Body of pancreas (tissue), 4 donors: ENCODE results near the gene SERINC3. TPM values are rescaled to one million over a fixed set of nuclear protein-coding genes. Genes with fewer than 3 reads are reported as not detected.

Source experiments
- ATAC-seq: fragments of 150-250 bp; one replicate; pipeline ENCODE4 v1.9.1; 2016
- DNase-seq, 4 donors: peaks; one replicate each; pipeline ENCODE4 v3.0.0-alpha.2; 2019
- H3K27ac ChIP-seq, 4 donors: fragments of 200-600 bp; sonication (generic); 1 replicate in 3 of 4; 2 replicates in 1 of 4; pipeline versions ENCODE4 v1.5.1 to v1.6.1; 2016 to 2019; ENCODE audit warnings: mild to moderate bottlenecking in 1 of 4, mixed read lengths in 1 of 4, moderate library complexity in 1 of 4
- H3K27me3 ChIP-seq, 2 donors: fragments of 200-600 bp; sonication (generic); one replicate each; pipeline ENCODE4 v1.6.0; 2016; ENCODE audit warnings: mild to moderate bottlenecking in 1 of 2
- H3K36me3 ChIP-seq, 2 donors: fragments of 200-600 bp; sonication (generic); replicated peaks in 1 of 2; 2 replicates each; pipeline ENCODE4 v1.5.1; 2016; ENCODE audit warnings: low read depth in 2 of 2; ENCODE audit not compliant: insufficient read depth in 1 of 2
- H3K4me1 ChIP-seq: fragments of 200-600 bp; sonication (generic); one replicate; pipeline ENCODE4 v1.6.0; 2016
- H3K4me3 ChIP-seq, 2 donors: fragments of 200-600 bp; sonication (generic); 1 replicate in 1 of 2; 2 replicates in 1 of 2; pipeline ENCODE4 v1.5.1; 2016 to 2019
- H3K9me3 ChIP-seq, 3 donors: fragments of 200-600 bp; sonication (generic); 1 replicate in 2 of 3; 2 replicates in 1 of 3; pipeline ENCODE4 v1.5.1; 2016
- POLR2A ChIP-seq, 3 donors: fragments of 450-650 bp; IDR thresholded peaks; one replicate each; pipeline ENCODE4 v1.6.1; 2016; ENCODE audit warnings: antibody characterized with exemption in 3 of 3, mild to moderate bottlenecking in 2 of 3
- WGBS, 2 donors: methylation state at CpG; one replicate each; pipeline ENCODE4 v1.1.5; 2017; 5-methylcytosine and 5-hydroxymethylcytosine counted together
- intact Hi-C: fragments of 100-400 bp; cut with DNase I; formaldehyde crosslinking; loops from one replicate; pipeline ENCODE4 v1.15.1; 2023
- total RNA-seq, 2 donors: library from RNA; depleted of rRNA; stranded (reverse); fragments of >200 nt; gene quantifications; one replicate each; pipeline ENCODE4 v1.1.0, GENCODE V29; 2016
- TF ChIP-seq, protein P1 (sequence below), 7 experiments: fragments of 450-650 bp in 4 of 7; fragments of 200-600 bp in 3 of 7; sonication (generic) in 3 of 7; IDR thresholded peaks; one replicate each; pipeline ENCODE4 v1.5.1; 2016 to 2019; ENCODE audit warnings: antibody characterized with exemption in 7 of 7

SERINC3 gene
- total RNA-seq, 2 donors from 2014 or later: 28.3 to 36.3 TPM

DNA sequence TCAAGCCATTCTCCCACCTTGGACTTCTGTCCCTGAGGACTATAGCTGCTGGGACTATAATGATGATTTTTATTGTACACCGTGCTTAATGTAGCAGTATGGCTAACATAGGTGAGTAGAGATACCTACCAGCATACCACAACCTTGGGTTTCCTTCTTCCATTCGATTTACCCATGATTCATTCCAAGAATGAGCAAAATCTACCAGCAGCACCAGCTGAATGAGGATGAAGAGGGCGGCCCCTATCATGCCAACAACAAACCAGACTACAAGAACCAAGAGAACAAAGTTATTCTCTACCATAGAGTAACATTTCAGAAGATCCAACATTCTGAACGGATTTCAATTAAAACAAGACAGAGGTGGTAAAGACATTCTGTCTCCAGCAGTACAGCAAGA lies 12.1 kb downstream of the SERINC3 start:
- H3K9me3 ChIP-seq: no peaks in the 10 kb centered on the region
- 84 to 88% methylated on average over 4 of the region's 4 CpGs for WGBS, 2 donors
- peaks cover 0 to 37% of the 10 kb centered on the region in 2 donors for H3K36me3 ChIP-seq
- no peak overlapping the region for H3K27ac ChIP-seq
- ATAC-seq: no peak
- H3K4me3 ChIP-seq: no peak overlapping the region
- TF ChIP-seq, protein P1, sequence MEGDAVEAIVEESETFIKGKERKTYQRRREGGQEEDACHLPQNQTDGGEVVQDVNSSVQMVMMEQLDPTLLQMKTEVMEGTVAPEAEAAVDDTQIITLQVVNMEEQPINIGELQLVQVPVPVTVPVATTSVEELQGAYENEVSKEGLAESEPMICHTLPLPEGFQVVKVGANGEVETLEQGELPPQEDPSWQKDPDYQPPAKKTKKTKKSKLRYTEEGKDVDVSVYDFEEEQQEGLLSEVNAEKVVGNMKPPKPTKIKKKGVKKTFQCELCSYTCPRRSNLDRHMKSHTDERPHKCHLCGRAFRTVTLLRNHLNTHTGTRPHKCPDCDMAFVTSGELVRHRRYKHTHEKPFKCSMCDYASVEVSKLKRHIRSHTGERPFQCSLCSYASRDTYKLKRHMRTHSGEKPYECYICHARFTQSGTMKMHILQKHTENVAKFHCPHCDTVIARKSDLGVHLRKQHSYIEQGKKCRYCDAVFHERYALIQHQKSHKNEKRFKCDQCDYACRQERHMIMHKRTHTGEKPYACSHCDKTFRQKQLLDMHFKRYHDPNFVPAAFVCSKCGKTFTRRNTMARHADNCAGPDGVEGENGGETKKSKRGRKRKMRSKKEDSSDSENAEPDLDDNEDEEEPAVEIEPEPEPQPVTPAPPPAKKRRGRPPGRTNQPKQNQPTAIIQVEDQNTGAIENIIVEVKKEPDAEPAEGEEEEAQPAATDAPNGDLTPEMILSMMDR (IDR thresholded peaks at IDR 0.05): no peak
- TF ChIP-seq POLR2A (IDR thresholded peaks at IDR 0.05): no peak
- H3K27me3 ChIP-seq: no peaks in the 10 kb centered on the region
- H3K4me1 ChIP-seq: no peaks in the 10 kb centered on the region
- no peak for DNase-seq
- intact Hi-C loops: no loop called here

DNA sequence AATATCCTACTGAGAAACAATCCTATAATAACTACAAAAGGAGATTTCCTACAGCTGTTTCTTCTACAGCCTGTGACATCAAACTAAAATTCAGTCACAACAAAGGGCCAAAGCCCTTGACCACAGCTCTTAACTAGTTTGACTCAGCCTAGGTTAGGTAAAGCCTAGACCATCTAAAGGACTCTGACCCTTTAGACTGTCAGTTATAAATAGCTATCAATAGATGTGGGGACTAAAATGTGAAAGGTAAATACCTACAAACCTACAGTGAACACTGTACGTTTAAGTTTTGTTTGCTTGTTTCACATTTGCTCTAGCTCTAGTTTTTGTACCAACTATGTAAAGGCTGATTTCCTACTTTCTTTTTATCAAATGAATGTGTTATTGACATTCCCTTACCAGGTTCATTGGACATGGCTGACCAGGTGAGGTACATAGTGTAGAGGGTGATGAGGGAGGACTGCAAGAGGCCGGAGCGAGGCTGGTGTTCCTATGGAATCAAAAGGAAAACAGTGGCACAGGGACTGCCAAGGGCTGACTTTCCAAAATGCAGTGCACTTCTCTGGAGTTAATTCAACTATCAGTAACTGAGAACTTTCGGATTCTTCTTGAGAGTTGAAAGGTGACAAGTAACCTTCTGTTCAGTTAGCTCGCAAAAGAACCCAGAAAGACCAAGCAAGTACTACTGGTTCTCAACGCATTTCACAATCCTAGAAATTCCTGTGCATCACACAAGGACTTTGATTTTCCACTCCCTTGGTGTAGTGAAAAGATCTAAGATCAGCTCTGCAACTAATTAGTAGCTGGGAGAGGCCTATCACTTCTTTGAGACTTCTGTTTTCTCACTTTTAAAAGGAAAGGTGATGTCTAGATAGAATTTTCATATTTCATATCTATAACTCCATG lies 17.2 kb downstream of the SERINC3 start:
- DNase-seq: no peak
- Histone ChIP-seq H3K27me3 (no peaks in the 10 kb centered on the region), H3K4me1 (no peaks in the 10 kb centered on the region), H3K36me3 (peaks cover 11 to 58% of the 10 kb centered on the region in 2 donors), H3K9me3 (no peaks in the 10 kb centered on the region), H3K4me3 (no peak overlapping the region), H3K27ac (no peak overlapping the region)
- TF ChIP-seq, protein P1 (IDR thresholded peaks at IDR 0.05): no peak
- no peak for TF ChIP-seq POLR2A (IDR thresholded peaks at IDR 0.05)
- intact Hi-C loops: no loop called here
- WGBS, 2 donors: 89 to 92% methylated on average over 6 of the region's 6 CpGs
- ATAC-seq: no peak

DNA sequence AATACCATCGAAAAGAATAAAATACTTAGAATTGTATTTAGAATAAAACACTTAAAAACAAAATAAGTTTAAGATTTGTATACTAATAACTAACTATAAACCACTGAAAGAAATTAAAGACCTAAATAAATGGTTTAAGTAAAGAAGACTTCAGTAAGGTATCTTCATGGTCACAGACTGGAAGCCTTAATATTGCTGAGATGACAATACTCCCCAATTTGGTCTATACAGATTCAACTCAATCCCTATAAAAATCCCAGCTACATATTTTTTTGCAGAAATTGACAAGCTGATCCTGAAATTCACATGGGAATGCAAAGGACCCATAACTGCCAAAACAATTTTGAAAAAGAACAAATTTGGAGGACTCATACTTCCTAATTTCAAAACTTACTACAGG lies 18.9 kb downstream of the SERINC3 start:
- no peak for ATAC-seq

DNA sequence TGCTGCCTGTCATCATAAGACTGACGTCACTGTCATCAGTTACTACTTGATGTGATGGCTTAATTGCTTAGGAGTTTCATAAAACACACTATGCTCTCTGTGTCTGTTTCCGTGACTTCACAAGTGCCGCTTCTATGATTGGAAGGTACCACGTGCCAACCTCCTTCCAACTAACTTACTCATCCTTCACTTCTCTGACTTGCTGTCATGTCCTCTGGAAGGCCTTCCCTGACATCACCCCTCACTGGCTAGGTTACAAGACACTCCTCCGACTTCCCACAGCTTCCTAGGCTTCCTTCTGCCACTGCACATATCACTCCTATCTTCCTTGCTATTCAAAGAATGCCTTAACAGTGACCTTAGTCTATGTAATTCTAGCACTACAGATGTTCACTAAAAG lies 20.4 kb downstream of the SERINC3 start:
- no peaks in the 10 kb centered on the region for H3K27me3 ChIP-seq

More for the DNA sequence above, 18.9 kb downstream of the SERINC3 start:
- Histone ChIP-seq H3K9me3 (no peaks in the 10 kb centered on the region), H3K27me3 (no peaks in the 10 kb centered on the region), H3K27ac (no peak overlapping the region), H3K4me1 (no peaks in the 10 kb centered on the region), H3K4me3 (no peak overlapping the region), H3K36me3 (peaks cover 11 to 48% of the 10 kb centered on the region in 2 donors)
- TF ChIP-seq, protein P1 (IDR thresholded peaks at IDR 0.05): no peak
- no peak for TF ChIP-seq POLR2A (IDR thresholded peaks at IDR 0.05)
- intact Hi-C loops: no loop called here
- WGBS, 2 donors: 96 to 97% methylated on average over 1 of the region's 1 CpG
- DNase-seq: no peak

More for the DNA sequence above, 20.4 kb downstream of the SERINC3 start:
- H3K4me1 ChIP-seq: no peaks in the 10 kb centered on the region
- DNase-seq (no peak), ATAC-seq (no peak)
- H3K4me3 ChIP-seq: no peak overlapping the region
- WGBS, 2 donors: 87 to 91% methylated on average over 5 of the region's 5 CpGs
- intact Hi-C loops: no loop called here
- H3K36me3 ChIP-seq: peaks cover 11 to 49% of the 10 kb centered on the region in 2 donors
- no peak overlapping the region for H3K27ac ChIP-seq
- no peaks in the 10 kb centered on the region for H3K9me3 ChIP-seq
- TF ChIP-seq POLR2A (IDR thresholded peaks at IDR 0.05): no peak
- TF ChIP-seq, protein P1 (IDR thresholded peaks at IDR 0.05): no peak
